Psoas muscle (tissue), 8 donors: Measurements from ENCODE around the gene DUSP8. TPM values are rescaled to one million over a fixed set of nuclear protein-coding genes. Genes with fewer than 3 reads are reported as not detected.

Experiments used
- ATAC-seq, 4 donors: fragments of 200-7000 bp; cut with Tn5 transposase; one replicate each; pipeline ENCODE4 v1.9.1; 2020; ENCODE audit warnings: moderate library complexity in 3 of 4, mild to moderate bottlenecking in 2 of 4
- DNase-seq, 2 donors: peaks; one replicate each; pipeline ENCODE4 v3.0.0-alpha.2; 2020
- H3K27ac ChIP-seq: fragments of 200-600 bp; one replicate; pipeline ENCODE4 v1.8.0; 2022
- H3K27me3 ChIP-seq, 3 donors: fragments of 200-600 bp in 1 of 3; one replicate each; pipeline versions ENCODE4 v1.6.1 to v1.8.0; 2013 to 2022; ENCODE audit warnings: low read length in 2 of 3, mild to moderate bottlenecking in 2 of 3, moderate library complexity in 1 of 3; ENCODE audit not compliant: insufficient read depth in 3 of 3
- H3K36me3 ChIP-seq, 2 donors: fragments of 200-600 bp in 1 of 2; one replicate each; pipeline versions ENCODE4 v1.6.1 to v1.8.0; 2013 to 2022; ENCODE audit warnings: low read depth in 1 of 2, mild to moderate bottlenecking in 1 of 2, moderate library complexity in 1 of 2; ENCODE audit not compliant: insufficient read depth in 1 of 2
- H3K4me1 ChIP-seq: fragments of 200-600 bp; one replicate; pipeline ENCODE4 v1.8.0; 2022
- H3K4me3 ChIP-seq: fragments of 200-600 bp; one replicate; pipeline ENCODE4 v1.8.0; 2022; ENCODE audit warnings: mild to moderate bottlenecking
- H3K9me3 ChIP-seq: fragments of 200-600 bp; one replicate; pipeline ENCODE4 v1.8.0; 2022
- CTCF ChIP-seq: fragments of 200-600 bp; IDR thresholded peaks from one replicate; pipeline ENCODE4 v1.8.0; 2022; ENCODE audit warnings: antibody characterized with exemption
- WGBS, 3 donors: extraction: QIAGEN DNeasy Blood & Tissue Kit; methylation state at CpG; one replicate each; pipeline versions ENCODE4 v1.1.6 to v1.1.7; 2013; 5-methylcytosine and 5-hydroxymethylcytosine counted together
- intact Hi-C, 2 donors: fragments of 100-400 bp; cut with DNase I; formaldehyde crosslinking; loops; one replicate each; pipeline versions ENCODE4 v1.11.0 to v1.14.2; 2022
- polyA plus RNA-seq, 3 donors: library from polyadenylated mRNA; stranded (reverse); fragments of 200-250 nt; gene quantifications; one replicate each; pipeline ENCODE4 v1.2.3, GENCODE V29; 2013
- total RNA-seq, 4 donors: library from RNA; stranded (reverse); fragmentation: NEBNext Ultra II Directional in 2 of 4; extraction: Animal tissue kit (Norgen Biotek cat#: 25700) in 2 of 4; gene quantifications; one replicate each; pipeline versions ENCODE4 v1.2.1 to v1.2.4, GENCODE V29; 2021 to 2023
- donor health status: healthy with polysubstance abuse.
- donor health status: DM: no; HTN: no; CAD: no; lungs with moderate emphysema.
- donor health status: Bipolar disorder and iron deficiency.
- donor health status: healthy.
- donor health status: DM: yes; HTN: yes; CAD: no.
- donor health status: DM: no; HTN: no; CAD: no.
- donor health status: DM: no; HTN: no; CAD: no.
- donor health status: DM: yes; HTN: yes; CAD: no.

Gene DUSP8
- total and polyA plus RNA-seq, 7 donors: 1.0 to 15.2 (median 9.9) TPM

GRCh38 chr11:1538153-1538552 lies 33.9 kb downstream of the DUSP8 start:
- no peak overlapping the region for H3K4me3 ChIP-seq
- peaks cover 33% of the 10 kb centered on the region for H3K4me1 ChIP-seq
- no peak overlapping the region for H3K27ac ChIP-seq
- H3K9me3 ChIP-seq: no peaks in the 10 kb centered on the region
- H3K27me3 ChIP-seq: no peaks in the 10 kb centered on the region
- no peak for TF ChIP-seq CTCF
- ATAC-seq (no peak), DNase-seq (no peak)
- intact Hi-C loops: no loop called here
- H3K36me3 ChIP-seq: peaks cover 0 to 8% of the 10 kb centered on the region in 2 donors
- 79 to 85% (median 81%) methylated on average over 5 of the region's 5 CpGs for WGBS, 3 donors

- ATAC-seq (no peak), DNase-seq (no peak)
- no peaks in the 10 kb centered on the region for H3K9me3 ChIP-seq
- WGBS, 3 donors: 76 to 83% (median 79%) methylated on average over 16 of the region's 16 CpGs
- no peaks in the 10 kb centered on the region for H3K27me3 ChIP-seq
- no peak for TF ChIP-seq CTCF
- H3K4me3 ChIP-seq: no peak overlapping the region
- peaks cover 0 to 8% of the 10 kb centered on the region in 2 donors for H3K36me3 ChIP-seq
- intact Hi-C loops: no loop called here
- peak overlapping the region; percentile 0 for H3K27ac ChIP-seq
- peaks cover 52% of the 10 kb centered on the region for H3K4me1 ChIP-seq
These were observed 35.8 kb downstream of the DUSP8 start for GRCh38 chr11:1536065-1536843.

GRCh38 chr11:1534682-1535081 lies 37.4 kb downstream of the DUSP8 start:
- peak overlapping the region; percentile 63 for H3K27ac ChIP-seq
- no peaks in the 10 kb centered on the region for H3K9me3 ChIP-seq
- H3K27me3 ChIP-seq: no peaks in the 10 kb centered on the region
- peaks cover 67% of the 10 kb centered on the region for H3K4me1 ChIP-seq
- no peak overlapping the region for H3K4me3 ChIP-seq
- 64 to 69% (median 65%) methylated on average over 14 of the region's 14 CpGs for WGBS, 3 donors
- TF ChIP-seq CTCF: no peak
- ATAC-seq: peak; percentile 33 to 58 (median 41)
- intact Hi-C loops: loop anchor here in 1 of 2 donors (5.0 kb wide), 1 partner anchor 38 kb away; the partner anchor contains the start of gene DUSP8
- peak in 1 of 2 donors; percentile 53 for DNase-seq
- peaks cover 0 to 8% of the 10 kb centered on the region in 2 donors for H3K36me3 ChIP-seq

- intact Hi-C loops: loop anchor here in 1 of 2 donors (5.0 kb wide), 1 partner anchor 38 kb away; the partner anchor contains the start of gene DUSP8
- Histone ChIP-seq H3K27ac (peak overlapping the region; percentile 63), H3K4me1 (peaks cover 72% of the 10 kb centered on the region), H3K4me3 (no peak overlapping the region), H3K9me3 (no peaks in the 10 kb centered on the region), H3K36me3 (peaks cover 0 to 8% of the 10 kb centered on the region in 2 donors), H3K27me3 (no peaks in the 10 kb centered on the region)
- WGBS, 3 donors: 89 to 92% (median 92%) methylated on average over 7 of the region's 7 CpGs
- TF ChIP-seq CTCF: no peak
- no peak for DNase-seq
- ATAC-seq: no peak
These were observed 37.9 kb downstream of the DUSP8 start for GRCh38 chr11:1534171-1534570.
